Dedifferentiated amniotic fluid mesenchymal stem cell (primary cell): ENCODE data around the gene KDF1.

Source experiments
- DNase-seq: peaks from one replicate; pipeline ENCODE4 v3.0.0-alpha.2; 2016; ENCODE audit errors: extremely low spot score

The KDF1 gene

DNA sequence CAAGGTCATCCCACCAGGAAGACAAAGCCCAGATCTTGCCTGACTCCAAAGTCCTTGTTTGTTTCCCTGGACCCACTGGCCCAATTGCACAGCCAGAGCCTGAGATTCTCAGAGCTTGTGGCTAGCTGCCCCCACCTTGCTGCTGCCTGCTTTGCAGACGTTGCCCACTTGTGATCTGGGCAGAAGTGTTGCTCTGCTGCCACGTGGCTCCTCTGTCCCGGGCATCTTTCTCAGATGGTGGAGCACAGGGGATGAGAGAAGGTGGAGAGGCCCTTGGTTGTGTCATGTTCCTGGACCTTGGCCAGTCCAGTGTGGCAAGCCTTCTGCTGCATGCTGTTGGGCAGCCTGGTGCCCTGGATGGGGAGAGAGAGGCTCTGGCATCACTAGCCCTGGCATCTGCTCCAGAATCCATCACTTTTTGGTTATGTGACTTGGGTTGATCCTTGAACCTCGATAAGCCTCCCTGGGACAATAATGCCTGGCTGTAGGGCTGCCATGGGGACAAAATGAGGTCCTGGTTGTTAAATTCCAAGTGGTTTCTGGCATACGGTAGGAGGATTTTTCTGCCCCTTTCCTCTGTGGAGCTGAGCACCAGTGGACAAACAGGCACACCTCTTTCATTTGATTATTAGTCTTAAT lies 44.9 kb downstream of the KDF1 start:
- DNase-seq, result no peak

DNA sequence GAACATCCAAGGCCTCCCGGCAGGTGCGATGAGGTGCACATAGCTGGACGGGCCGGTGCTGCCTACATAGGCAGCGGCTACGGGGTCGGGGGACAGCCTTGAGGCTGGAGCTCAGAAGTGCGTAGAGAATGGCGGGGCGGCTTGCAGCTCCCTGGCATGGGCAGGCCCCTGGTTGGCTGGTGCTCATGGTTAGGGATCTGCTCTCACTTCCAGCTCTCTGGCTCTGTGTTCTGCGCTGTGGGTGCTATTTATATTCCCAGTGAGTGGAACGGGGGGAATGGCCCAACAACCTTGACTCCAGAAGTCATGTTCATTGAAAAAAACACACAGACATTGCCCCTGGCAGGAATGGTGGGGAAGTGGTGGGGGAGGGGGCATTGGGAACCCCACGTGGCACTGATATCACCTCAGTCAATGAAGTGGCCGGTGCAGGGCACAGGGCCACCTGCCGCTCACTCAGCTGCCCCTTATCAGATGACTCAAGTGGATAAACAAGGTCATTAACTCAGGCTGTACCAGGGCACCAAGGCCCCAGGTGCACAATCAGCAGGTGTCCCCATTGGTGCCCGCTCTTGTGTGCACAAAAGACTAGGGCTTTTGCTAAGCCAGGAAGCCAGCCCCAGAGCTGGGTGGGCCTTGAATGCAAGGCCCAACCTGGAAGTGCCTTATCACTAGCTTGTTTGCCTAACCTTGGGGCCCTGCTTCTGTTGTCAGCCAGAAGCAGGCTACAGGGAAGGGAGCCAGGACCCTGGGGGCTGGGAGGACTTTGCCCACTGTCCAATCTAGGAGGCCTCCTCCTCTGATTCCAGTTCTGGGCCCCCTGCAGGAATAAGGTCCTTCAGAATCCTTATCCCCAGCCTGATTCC lies 46.3 kb downstream of the KDF1 start, which contains the start of gene NR0B2:
Gene NR0B2, minus strand, starts transcription at position 222 of the 866 bp plus-strand sequence. Its CDS starts 35 bp downstream, at position 187.
- DNase-seq, result no peak

- no peak for DNase-seq
Observed at GRCh38 chr1:26913389-26913753, 46.9 kb downstream of the KDF1 start.

DNA sequence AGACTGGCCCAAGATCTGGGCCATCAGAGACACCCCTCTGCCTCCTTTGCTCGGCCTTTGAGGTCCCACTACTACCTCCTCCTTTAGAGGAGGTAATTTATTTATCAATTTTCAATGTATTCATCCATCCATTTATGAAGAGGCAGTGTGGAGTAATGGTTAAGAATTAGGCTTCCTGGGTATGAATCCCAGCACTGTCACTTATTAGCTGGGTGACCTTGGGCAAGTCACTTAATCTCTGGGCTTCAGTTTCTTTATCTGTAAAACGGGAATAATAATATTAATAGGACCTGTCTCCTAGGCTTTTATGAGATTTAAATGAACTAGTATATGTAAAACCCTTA lies 48.1 kb downstream of the KDF1 start:
- no peak for DNase-seq

DNA sequence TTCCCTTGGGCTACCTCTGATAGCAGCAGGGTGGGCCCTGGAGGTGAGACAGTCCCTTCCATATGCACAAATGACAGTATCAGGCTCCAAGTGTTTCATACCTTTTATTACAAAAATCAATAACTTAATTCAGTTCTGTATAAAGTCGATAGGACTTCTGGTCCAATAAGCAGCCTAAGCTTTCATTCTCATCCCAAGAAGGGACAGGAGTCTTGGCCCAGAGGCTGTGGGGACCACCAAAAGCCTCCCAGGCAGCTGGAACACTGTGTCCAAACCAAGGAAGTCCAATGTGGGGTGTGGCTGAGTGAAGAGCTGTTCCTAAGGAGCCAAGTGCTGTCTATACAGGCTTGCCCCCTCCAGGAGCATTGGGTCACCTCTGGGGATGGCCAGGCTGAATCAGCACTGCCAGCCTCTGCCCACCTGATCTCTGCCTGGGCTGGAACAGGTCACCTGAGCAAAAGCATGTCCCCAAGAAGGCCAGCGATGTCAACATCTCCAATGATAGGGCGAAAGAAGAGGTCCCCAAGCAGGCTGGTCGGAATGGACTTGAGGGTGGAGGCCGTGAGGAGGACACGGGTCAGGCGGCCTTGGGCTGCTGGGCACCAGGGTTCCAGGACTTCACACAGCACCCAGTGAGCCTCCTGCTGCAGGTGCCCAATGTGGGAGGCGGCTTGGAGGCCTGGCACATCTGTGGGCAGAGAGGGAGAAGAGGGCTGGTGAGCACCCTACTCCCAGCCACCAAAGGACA lies 48.7 kb downstream of the KDF1 start:
- DNase-seq, result no peak

GRCh38 chr1:26910343-26911160 lies 49.7 kb downstream of the KDF1 start:
- DNase-seq, result no peak

GRCh38 chr1:26909951-26910342 lies 50.3 kb downstream of the KDF1 start:
- no peak for DNase-seq

DNA sequence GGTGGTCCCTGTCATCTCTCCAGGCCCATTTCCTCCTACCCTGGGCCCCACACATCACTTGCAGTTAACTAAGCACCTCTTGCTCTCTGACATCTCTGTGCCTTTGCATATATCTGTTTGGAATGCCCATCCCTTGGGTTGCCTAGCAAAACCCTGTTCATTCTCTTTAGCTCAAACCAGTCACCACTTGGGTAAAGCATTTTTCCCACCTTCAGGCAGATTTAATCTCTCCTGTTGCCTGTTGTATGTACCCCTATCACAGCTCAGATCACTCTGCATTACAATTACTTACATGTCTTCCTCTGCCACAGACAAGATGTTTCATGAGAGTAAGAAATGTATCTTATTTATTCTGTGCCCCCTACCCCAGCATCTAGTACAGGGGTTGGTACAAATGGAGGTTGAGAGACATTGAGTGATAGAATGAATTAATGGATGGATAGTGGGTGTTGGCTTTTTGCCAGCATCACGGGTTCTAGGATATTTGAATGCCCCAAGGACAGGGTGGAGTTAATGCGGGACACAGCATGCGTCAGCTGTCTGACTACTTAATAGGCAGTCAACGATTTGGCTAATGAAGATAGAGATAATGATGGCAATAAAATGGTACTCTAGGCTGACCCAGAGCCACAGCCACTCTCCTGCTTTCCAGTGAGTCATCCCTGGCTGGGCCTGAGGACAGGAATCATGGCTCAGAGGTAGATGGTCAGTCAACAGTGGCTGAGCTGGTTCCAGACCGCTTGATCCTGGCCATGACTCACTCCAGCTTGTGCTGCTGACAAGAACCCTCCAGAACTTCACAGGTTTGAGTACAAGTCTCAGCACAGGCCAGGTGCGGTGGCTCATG lies 53.0 kb downstream of the KDF1 start:
- peak; percentile 25 for DNase-seq

- no peak for DNase-seq
Observed at GRCh38 chr1:26900815-26901511, 59.3 kb downstream of the KDF1 start.

- DNase-seq, result peak; percentile 94
Observed at GRCh38 chr1:26900001-26900814, 60.1 kb downstream of the KDF1 start, which contains the start of gene GPATCH3. Gene GPATCH3 (minus strand): TSS chr1:26900467. CDS start chr1:26900442, 25 bp downstream.
